ENCODE results near the gene MROH8.

GRCh38 chr20:37095599-37096414 lies 83.5 kb downstream of the MROH8 start, which contains the start of gene RBL1:
- TF ChIP-seq EZH2 (IDR thresholded peaks at IDR 0.05; ENCODE audit: low read depth, unreplicated experiment) (no peak), POLR2AphosphoS5 (IDR thresholded peaks at IDR 0.05; ENCODE audit: low read depth) (peak; percentile 88)
